SW 1271 (cell line): ENCODE data around the gene CDK3.
"Not testable (repeated sequence)": the region's sequence is repeated elsewhere in the genome, so short reads cannot be mapped to it uniquely, and the experiment has no call there.

Source experiments
- DNase-seq, 2 experiments: peaks; one replicate each; lab custom pipeline; 2025; lab: John Stamatoyannopoulos, UW

CDK3 gene

GRCh38 chr17:76000755-76001521 is at the start of gene CDK3:
Gene CDK3 (plus strand): TSS chr17:76000855. CDS start chr17:76001426, 571 bp downstream.
- no peak for DNase-seq

DNA sequence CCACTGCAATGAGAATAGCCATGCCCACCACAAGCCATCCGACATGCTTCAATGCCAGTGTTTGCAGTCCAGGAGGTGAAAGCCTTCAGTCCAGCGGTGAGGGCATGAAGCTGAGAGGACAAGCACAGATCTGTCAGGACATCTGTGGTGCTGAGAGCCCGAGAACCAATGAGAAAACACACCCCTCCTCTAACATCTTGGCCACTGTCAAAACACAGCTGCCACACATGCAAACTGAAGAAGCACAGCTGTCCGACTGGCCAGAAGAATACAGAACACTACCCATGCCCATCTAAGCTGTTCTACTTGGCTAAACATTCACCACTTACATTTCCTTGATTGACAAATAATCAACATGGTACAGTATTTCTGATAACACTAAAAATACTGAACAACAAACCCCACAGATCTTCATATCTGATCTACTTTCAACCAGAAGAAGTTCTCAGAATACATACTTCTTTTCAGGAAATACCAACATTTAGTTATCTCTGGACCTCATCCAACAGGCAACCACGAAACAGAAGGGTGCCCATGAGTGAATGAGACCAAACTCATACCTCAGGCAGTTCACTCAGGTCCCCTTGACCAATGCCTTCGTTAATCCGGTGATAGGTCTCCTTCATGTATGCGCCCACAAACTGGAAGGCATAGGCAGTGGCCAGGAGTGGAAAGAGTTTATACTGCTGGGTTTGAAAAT is 49.6 kb upstream of the CDK3 start:
- no peak for DNase-seq

- no peak for DNase-seq
Measured at GRCh38 chr17:75959051-75959838, 41.4 kb upstream of the CDK3 start.

DNA sequence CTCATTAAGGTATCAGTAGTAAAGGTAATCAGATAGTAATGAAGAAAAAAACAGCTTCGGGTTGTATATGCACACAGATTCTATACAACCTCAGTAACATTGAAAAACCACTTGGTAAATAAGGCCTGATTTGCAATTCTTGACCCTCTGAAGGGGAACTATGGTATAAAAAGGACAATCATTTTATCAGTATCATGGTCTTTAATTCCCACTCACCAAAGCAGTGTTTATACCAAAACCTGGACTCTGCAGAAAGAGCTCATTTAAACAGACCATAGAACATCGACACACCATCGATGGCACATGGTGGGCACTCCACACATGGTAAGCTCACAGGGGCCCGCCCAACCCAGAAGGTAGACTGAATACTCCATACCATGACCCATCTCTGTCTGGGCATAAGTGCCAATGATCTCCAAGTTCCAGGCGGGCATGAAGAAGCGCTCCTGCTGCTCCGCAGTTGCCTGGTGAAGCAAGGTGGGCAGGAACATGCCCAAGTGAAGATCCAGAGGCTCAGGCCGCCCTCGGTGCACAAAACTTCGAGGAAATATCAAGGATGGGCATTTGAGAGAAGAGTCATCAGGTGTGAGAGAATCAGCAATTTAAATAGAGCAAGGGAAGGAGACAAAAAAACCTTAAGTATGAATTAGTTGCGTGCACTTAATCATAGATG is 40.7 kb upstream of the CDK3 start:
- no peak for DNase-seq

GRCh38 chr17:75965468-75965867 is 35.2 kb upstream of the CDK3 start:
- no peak for DNase-seq

GRCh38 chr17:75969044-75969443 is 31.6 kb upstream of the CDK3 start:
- not testable (repeated sequence) for DNase-seq

GRCh38 chr17:75970011-75970523 is 30.6 kb upstream of the CDK3 start:
- no peak for DNase-seq

GRCh38 chr17:75970626-75971025 is 30.0 kb upstream of the CDK3 start:
- no peak for DNase-seq

DNA sequence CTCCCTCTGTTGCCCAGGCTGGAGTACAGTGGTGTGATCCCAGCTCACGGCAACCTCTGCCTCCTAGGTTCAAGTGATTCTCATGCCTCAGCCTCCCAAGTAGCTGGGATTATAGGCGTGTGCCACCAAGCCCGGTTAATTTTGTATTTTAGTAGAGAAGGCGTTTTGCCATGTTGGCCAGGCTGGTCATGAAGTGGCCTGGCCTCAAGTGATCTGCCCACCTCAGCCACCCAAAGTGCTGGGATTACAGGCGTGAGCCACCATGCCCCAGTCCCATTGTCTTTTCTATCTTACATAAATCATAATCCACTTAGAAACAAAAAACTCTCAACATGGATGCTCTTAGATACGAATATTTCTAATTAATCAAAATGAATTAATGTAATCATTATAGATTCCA is 25.5 kb upstream of the CDK3 start:
- DNase-seq = not testable (repeated sequence)

DNA sequence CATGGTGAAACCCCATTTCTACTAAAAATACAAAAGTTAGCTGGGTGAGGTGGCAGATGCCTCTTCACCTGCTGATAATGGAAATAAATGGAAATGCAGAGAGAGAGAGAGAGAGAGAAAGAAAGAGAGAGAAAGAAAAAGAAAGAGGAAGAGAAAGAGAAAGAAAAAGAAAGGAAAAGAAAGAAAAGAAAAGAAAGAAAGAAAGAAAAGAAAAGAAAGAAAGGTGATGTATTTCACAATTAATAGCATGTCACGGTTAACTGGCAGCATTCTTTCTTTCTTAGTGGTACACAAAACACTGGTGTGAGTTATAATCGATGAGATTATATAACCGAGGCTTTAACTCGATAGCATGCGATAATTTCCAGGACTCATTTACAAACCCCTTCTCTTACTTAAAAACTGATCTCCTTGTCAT is 24.9 kb upstream of the CDK3 start:
- no peak for DNase-seq

DNA sequence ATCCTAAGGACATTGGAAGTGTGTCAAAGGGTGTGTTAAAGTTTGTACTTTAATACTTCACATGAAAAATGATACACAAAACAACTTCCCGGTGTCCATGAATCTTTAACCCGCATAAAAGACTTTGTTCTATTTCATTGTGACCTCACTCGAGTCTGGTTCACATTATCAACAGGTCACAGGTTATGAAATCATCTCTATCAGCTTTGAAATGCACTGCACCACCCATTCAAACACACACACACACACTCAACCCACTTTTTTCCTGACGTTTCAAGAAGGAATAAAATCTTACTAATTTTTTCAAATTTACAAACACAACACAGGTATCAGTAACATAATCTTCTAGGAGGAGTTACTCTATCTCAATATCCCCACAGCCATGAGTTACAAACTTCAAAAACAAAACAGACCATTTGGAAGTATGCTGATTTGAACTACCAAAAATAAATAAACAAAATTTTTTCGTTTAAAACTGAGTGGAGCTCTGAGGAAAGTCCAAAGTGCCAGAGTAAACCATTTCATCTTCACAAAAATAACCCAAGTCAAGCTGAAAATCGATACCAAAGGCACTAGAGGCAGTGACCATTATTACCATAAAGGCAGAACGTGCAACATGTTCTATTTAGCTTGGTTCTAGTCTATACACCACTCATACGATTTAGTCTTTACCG is 24.3 kb upstream of the CDK3 start:
- DNase-seq = no peak

GRCh38 chr17:75978938-75979704 is 21.5 kb upstream of the CDK3 start, which contains the start of the genes ACOX1 and TEN1:
Gene ACOX1 (minus strand): TSS chr17:75979166. CDS start chr17:75979073, 93 bp downstream.
Gene TEN1 (plus strand): TSS chr17:75979240. CDS start chr17:75986193, 6,953 bp downstream.
- peak; percentile 94 to 95 for DNase-seq

- no peak for DNase-seq
Measured at GRCh38 chr17:75979705-75980187, 20.9 kb upstream of the CDK3 start.

- no peak for DNase-seq
Measured at GRCh38 chr17:75980188-75981018, 20.3 kb upstream of the CDK3 start.

GRCh38 chr17:75981019-75981615 is 19.5 kb upstream of the CDK3 start:
- DNase-seq = no peak

GRCh38 chr17:75983501-75984181 is 17.0 kb upstream of the CDK3 start:
- DNase-seq = no peak

DNA sequence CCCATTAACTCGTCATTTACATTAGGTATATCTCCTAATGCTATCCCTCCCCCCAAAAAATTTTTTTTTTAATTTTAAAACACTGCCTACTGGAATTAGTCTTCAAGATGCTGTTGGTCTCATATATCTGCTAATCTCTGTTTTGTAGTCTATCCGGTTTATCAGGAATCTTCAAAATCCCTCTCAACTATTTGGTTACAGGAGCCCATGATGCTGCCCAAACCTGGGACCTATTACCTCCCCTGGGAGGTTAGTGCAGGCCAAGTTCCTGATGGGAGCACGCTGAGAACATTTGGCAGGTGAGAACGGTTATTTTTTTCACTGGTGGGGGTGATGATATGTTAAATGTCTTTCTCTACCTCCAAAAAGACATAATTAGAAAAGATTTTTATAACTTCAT is 14.7 kb upstream of the CDK3 start:
- no peak for DNase-seq

- DNase-seq = no peak
Measured at GRCh38 chr17:75987041-75987440, 13.6 kb upstream of the CDK3 start.
